ENCODE measurements around the gene HES3. TPM values are rescaled to one million over a fixed set of nuclear protein-coding genes. Genes with fewer than 3 reads are reported as not detected.
A peak's percentile ranks its signal among the peaks of the same experiment; 100 is the strongest.

The HES3 gene
- total RNA-seq, 4 donors from 2014 or later: not detected

GRCh38 chr1:6279613-6280383 lies 35.8 kb downstream of the HES3 start:
- H3K4me1 ChIP-seq: peaks cover 0 to 34% (median 0%) of the 10 kb centered on the region in 4 donors
- H3K27ac ChIP-seq: no peak overlapping the region

DNA sequence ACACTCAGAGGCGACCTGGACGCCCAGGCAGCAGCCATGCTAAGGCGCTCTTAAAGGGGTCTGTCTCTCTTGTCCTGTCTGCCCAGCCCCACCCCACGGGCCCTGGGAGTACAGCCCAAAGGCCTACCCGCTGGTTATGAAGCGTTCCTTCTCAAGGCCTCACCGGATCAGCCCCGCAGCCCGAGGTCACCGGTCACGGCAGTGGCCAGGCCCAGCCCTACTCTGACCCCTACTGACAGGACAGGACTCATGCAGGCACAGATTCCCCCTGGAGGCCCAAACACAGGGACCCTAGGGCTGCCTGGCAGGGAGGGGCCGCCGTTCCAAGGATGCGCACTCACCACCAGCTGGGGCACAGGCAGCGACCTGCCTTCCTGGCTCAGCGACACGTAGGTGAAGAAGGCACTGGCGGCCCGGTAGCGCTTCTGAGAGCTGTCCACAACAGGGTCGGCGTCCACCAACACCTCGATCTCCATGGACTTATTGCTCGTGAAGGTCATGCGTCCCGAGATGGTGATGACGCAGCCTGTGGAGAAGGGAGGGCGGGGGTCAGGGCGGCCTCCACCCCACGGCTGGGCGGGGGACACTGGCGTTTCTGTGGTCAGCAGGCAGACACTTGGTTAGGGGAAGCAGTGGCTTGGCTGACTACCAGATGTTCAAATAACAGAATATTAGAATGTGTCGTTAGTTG lies 36.9 kb downstream of the HES3 start:
- peak in 1 of 3 donors; percentile 54 for DNase-seq
- Histone ChIP-seq H3K36me3 (peaks cover 0 to 5% (median 0%) of the 10 kb centered on the region in 3 donors), H3K4me1 (peaks cover 0 to 32% (median 0%) of the 10 kb centered on the region in 4 donors), H3K4me3 (peak overlapping the region in 1 of 4 donors; percentile 18), H3K27ac (peak overlapping the region in 3 of 4 donors; percentile 84 to 97 (median 89)), H3K27me3 (no peaks in the 10 kb centered on the region), H3K9me3 (no peaks in the 10 kb centered on the region)
- TF ChIP-seq POLR2A (IDR thresholded peaks at IDR 0.05) (no peak), CTCF (IDR thresholded peaks at IDR 0.05) (peak in 3 of 6 experiments; percentile 48 to 58 (median 52))

More at GRCh38 chr1:6279613-6280383, 35.8 kb downstream of the HES3 start:
- no peak for TF ChIP-seq CTCF (IDR thresholded peaks at IDR 0.05)
- Histone ChIP-seq H3K36me3 (peaks cover 0 to 5% (median 0%) of the 10 kb centered on the region in 3 donors), H3K4me3 (no peak overlapping the region), H3K9me3 (no peaks in the 10 kb centered on the region), H3K27me3 (no peaks in the 10 kb centered on the region)
- DNase-seq: no peak

- peak in 2 of 3 donors; percentile 88 to 89 for DNase-seq
- Histone ChIP-seq H3K9me3 (no peaks in the 10 kb centered on the region), H3K4me1 (peaks cover 0 to 24% (median 0%) of the 10 kb centered on the region in 4 donors), H3K4me3 (peak overlapping the region in 2 of 4 donors; percentile 18 to 25), H3K27me3 (no peaks in the 10 kb centered on the region), H3K36me3 (peaks cover 0 to 5% (median 0%) of the 10 kb centered on the region in 3 donors), H3K27ac (peak overlapping the region in 3 of 4 donors; percentile 84 to 97 (median 89))
- peak; percentile 67 to 82 for TF ChIP-seq POLR2A (IDR thresholded peaks at IDR 0.05)
- no peak for TF ChIP-seq CTCF (IDR thresholded peaks at IDR 0.05)
These were observed 37.8 kb downstream of the HES3 start for GRCh38 chr1:6281511-6282402.

- Histone ChIP-seq H3K27me3 (no peaks in the 10 kb centered on the region), H3K27ac (peak overlapping the region in 3 of 4 donors; percentile 84 to 97 (median 89))
- no peak for TF ChIP-seq CTCF (IDR thresholded peaks at IDR 0.05)
- peak; percentile 59 to 82 for TF ChIP-seq POLR2A (IDR thresholded peaks at IDR 0.05)
These were observed 38.7 kb downstream of the HES3 start for GRCh38 chr1:6282577-6283270.

More at GRCh38 chr1:6282577-6283270, 38.7 kb downstream of the HES3 start:
- DNase-seq: peak in 2 of 3 donors; percentile 84 to 87
- H3K36me3 ChIP-seq: peaks cover 0 to 5% (median 0%) of the 10 kb centered on the region in 3 donors
- H3K4me3 ChIP-seq: peak overlapping the region in 1 of 4 donors; percentile 2
- no peaks in the 10 kb centered on the region for H3K9me3 ChIP-seq
- peaks cover 0 to 19% (median 0%) of the 10 kb centered on the region in 4 donors for H3K4me1 ChIP-seq

All from Peyer's patch (tissue), 4 donors.